ENCODE results near the gene USP10.

- TF ChIP-seq CTCF (IDR thresholded peaks at IDR 0.05) (no peak), POLR2A (IDR thresholded peaks at IDR 0.05) (no peak), EP300 (IDR thresholded peaks at IDR 0.05) (no peak), POLR2AphosphoS5 (IDR thresholded peaks at IDR 0.05) (no peak)
Measured at GRCh38 chr16:84700446-84701300, 873 bp downstream of the USP10 start.
